ENCODE measurements around the gene ZNF689.
A peak's percentile ranks its signal among the peaks of the same experiment; 100 is the strongest.

DNA sequence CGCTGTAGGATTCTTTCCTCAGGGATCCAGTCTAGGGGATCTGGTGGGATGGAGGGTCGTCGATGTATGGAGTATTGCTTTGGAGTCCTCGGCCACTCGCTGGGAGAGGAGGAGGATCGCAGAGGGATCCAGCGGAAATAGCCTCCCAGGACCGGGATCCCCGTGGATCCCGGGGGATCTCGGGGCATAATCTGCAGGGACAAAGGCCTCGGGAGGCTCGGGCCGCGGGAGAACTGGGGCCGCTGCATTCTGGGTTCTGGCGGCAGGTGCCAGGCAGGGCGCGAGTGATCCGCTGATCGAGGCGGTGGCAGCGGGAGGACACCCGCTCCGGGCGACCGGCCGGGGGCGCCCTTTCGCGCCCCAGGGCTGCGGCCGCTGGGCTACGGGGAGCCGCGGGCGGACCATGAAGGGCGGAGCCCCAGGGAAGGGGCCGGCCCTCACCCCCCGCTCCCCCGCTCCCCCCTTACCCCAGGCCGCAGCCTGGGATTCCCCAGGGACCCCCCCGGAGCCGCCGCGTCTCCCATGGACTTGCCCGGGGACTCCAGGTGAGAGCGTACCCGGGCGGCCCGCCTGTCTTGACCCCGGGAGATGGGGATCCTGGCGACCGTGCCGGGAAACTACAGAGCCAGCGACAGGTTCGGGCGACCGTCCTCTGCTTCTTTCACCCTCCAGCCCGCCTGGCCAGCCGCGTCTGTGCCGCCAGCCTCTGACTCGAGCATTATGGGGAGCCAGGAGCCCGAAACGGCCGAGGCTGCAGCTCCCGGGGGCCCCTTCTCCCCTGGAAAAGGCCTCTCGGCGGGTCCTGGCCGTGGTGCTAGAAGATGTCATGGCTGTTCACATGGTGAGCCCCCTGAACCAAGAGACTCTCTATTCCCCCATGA is 41.2 kb upstream of the ZNF689 start:
- no peak for TF ChIP-seq EZH2 (IDR thresholded peaks at IDR 0.05; ENCODE audit: low read length, missing control alignments)
- TF ChIP-seq, protein P1, sequence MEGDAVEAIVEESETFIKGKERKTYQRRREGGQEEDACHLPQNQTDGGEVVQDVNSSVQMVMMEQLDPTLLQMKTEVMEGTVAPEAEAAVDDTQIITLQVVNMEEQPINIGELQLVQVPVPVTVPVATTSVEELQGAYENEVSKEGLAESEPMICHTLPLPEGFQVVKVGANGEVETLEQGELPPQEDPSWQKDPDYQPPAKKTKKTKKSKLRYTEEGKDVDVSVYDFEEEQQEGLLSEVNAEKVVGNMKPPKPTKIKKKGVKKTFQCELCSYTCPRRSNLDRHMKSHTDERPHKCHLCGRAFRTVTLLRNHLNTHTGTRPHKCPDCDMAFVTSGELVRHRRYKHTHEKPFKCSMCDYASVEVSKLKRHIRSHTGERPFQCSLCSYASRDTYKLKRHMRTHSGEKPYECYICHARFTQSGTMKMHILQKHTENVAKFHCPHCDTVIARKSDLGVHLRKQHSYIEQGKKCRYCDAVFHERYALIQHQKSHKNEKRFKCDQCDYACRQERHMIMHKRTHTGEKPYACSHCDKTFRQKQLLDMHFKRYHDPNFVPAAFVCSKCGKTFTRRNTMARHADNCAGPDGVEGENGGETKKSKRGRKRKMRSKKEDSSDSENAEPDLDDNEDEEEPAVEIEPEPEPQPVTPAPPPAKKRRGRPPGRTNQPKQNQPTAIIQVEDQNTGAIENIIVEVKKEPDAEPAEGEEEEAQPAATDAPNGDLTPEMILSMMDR (conservative IDR thresholded peaks at IDR 0.05 in 1 of 2, IDR thresholded peaks at IDR 0.05 in 1 of 2; ENCODE audit: low read depth in 1 of 2, low read length in 2 of 2): peak in 1 of 2 donors; percentile 29

Measured in fibroblast of lung (primary cell).